HTERT RPE-1 (cell line): ENCODE measurements around the gene PLAC1.

ENCODE experiments used
- in situ Hi-C: fragments of 300-500 bp; cut with MboI; formaldehyde crosslinking; loops from 4 replicates; pipeline ENCODE4 v1.14.3; 2020; ENCODE audit warnings: low sequenced_read_pairs

Gene PLAC1

GRCh38 chrX:134658002-134658759, at the start of gene PLAC1:
Gene PLAC1 (minus strand): TSS chrX:134658471. CDS start chrX:134566682, 91,789 bp downstream.
- in situ Hi-C loops: no loop called here

- in situ Hi-C loops: no loop called here
Measured at GRCh38 chrX:134706138-134706537, 47.9 kb upstream of the PLAC1 start.

GRCh38 chrX:134695999-134696398, 37.7 kb upstream of the PLAC1 start:
- in situ Hi-C loops: no loop called here

GRCh38 chrX:134694333-134695322, 36.4 kb upstream of the PLAC1 start:
- in situ Hi-C loops: no loop called here

- in situ Hi-C loops: no loop called here
Measured at GRCh38 chrX:134693644-134694043, 35.4 kb upstream of the PLAC1 start.

GRCh38 chrX:134692990-134693389, 34.7 kb upstream of the PLAC1 start:
- in situ Hi-C loops: no loop called here

GRCh38 chrX:134692233-134692632, 34.0 kb upstream of the PLAC1 start:
- in situ Hi-C loops: no loop called here

GRCh38 chrX:134691453-134691852, 33.2 kb upstream of the PLAC1 start:
- in situ Hi-C loops: no loop called here

- in situ Hi-C loops: no loop called here
Measured at GRCh38 chrX:134688839-134689238, 30.6 kb upstream of the PLAC1 start.

- in situ Hi-C loops: no loop called here
Measured at GRCh38 chrX:134688031-134688823, 30.0 kb upstream of the PLAC1 start.

GRCh38 chrX:134685668-134686067, 27.4 kb upstream of the PLAC1 start:
- in situ Hi-C loops: no loop called here

- in situ Hi-C loops: no loop called here
Measured at GRCh38 chrX:134684956-134685355, 26.7 kb upstream of the PLAC1 start.

GRCh38 chrX:134683351-134684005, 25.2 kb upstream of the PLAC1 start:
- in situ Hi-C loops: no loop called here

- in situ Hi-C loops: no loop called here
Measured at GRCh38 chrX:134682081-134682480, 23.8 kb upstream of the PLAC1 start.

GRCh38 chrX:134679644-134680043, 21.4 kb upstream of the PLAC1 start:
- in situ Hi-C loops: no loop called here

- in situ Hi-C loops: no loop called here
Measured at GRCh38 chrX:134679221-134679620, 20.9 kb upstream of the PLAC1 start.

- in situ Hi-C loops: no loop called here
Measured at GRCh38 chrX:134677332-134677731, 19.1 kb upstream of the PLAC1 start.

GRCh38 chrX:134676436-134676835, 18.2 kb upstream of the PLAC1 start:
- in situ Hi-C loops: no loop called here

GRCh38 chrX:134673123-134673522, 14.9 kb upstream of the PLAC1 start:
- in situ Hi-C loops: no loop called here

GRCh38 chrX:134672101-134672500, 13.8 kb upstream of the PLAC1 start:
- in situ Hi-C loops: no loop called here
